Gastrocnemius medialis (tissue), 4 donors: ENCODE data around the gene RHOF. TPM values are rescaled to one million over a fixed set of nuclear protein-coding genes. Genes with fewer than 3 reads are reported as not detected.

Experiments used
- ATAC-seq, 2 donors: fragments of 150-250 bp; one replicate each; pipeline ENCODE4 v1.9.1; 2016
- DNase-seq, 2 donors: peaks; one replicate each; pipeline ENCODE4 v3.0.0-alpha.2; 2019
- H3K27ac ChIP-seq, 4 donors: fragments of 200-600 bp; sonication (generic); 1 replicate in 1 of 4; 2 replicates in 3 of 4; pipeline ENCODE4 v1.5.1; 2016 to 2018; ENCODE audit warnings: mild to moderate bottlenecking in 2 of 4, moderate library complexity in 1 of 4
- H3K27me3 ChIP-seq, 3 donors: fragments of 200-600 bp; sonication (generic) in 2 of 3; 1 replicate in 1 of 3; 2 replicates in 2 of 3; pipeline versions ENCODE4 v1.5.1 to v1.6.0; 2016 to 2019; ENCODE audit warnings: mild to moderate bottlenecking in 1 of 3, moderate library complexity in 1 of 3
- H3K36me3 ChIP-seq, 2 donors: fragments of 200-600 bp; sonication (generic) in 1 of 2; one replicate each; pipeline ENCODE4 v1.5.1; 2017 to 2018
- H3K4me1 ChIP-seq, 2 donors: fragments of 200-600 bp; sonication (generic) in 1 of 2; one replicate each; pipeline ENCODE4 v1.5.1; 2016 to 2017; ENCODE audit warnings: mild to moderate bottlenecking in 2 of 2
- H3K4me3 ChIP-seq, 4 donors: fragments of 200-600 bp; sonication (generic) in 3 of 4; 1 replicate in 1 of 4; 2 replicates in 3 of 4; pipeline ENCODE4 v1.5.1; 2016 to 2019; ENCODE audit warnings: mild to moderate bottlenecking in 2 of 4
- H3K9me3 ChIP-seq, 3 donors: fragments of 200-600 bp; sonication (generic) in 2 of 3; 1 replicate in 1 of 3; 2 replicates in 2 of 3; pipeline ENCODE4 v1.5.1; 2016 to 2019
- POLR2A ChIP-seq, 2 donors: fragments of 450-650 bp; IDR thresholded peaks; one replicate each; pipeline ENCODE4 v1.6.1; 2017; ENCODE audit warnings: antibody characterized with exemption in 2 of 2, mild to moderate bottlenecking in 2 of 2, moderate library complexity in 2 of 2
- in situ Hi-C, 4 donors: fragments of 200-750 bp; cut with MboI; loops; one replicate each; pipeline versions ENCODE4 v1.15.0 to v1.8.0; 2017; ENCODE audit warnings: low sequenced_read_pairs in 4 of 4
- intact Hi-C: fragments of 100-400 bp; cut with DNase I; formaldehyde crosslinking; loops from one replicate; pipeline ENCODE4 v1.15.1; 2023; ENCODE audit warnings: low total_unique reads
- total RNA-seq, 4 donors: library from RNA; depleted of rRNA; stranded (reverse); fragments of >200 nt; gene quantifications; one replicate each; pipeline versions ENCODE4 v1.1.0 to v1.2.3, GENCODE V29; 2016
- TF ChIP-seq, protein P1 (sequence below), 5 experiments: fragments of 450-650 bp in 3 of 5; fragments of 200-600 bp in 2 of 5; sonication (generic) in 2 of 5; IDR thresholded peaks in 4 of 5; conservative IDR thresholded peaks in 1 of 5; 1 replicate in 4 of 5; 2 replicates in 1 of 5; pipeline ENCODE4 v1.5.1; 2016 to 2019; ENCODE audit warnings: antibody characterized with exemption in 5 of 5, mild to moderate bottlenecking in 3 of 5, moderate library complexity in 3 of 5

The RHOF gene
- total RNA-seq, 4 donors from 2014 or later: 2.9 to 6.8 (median 4.1) TPM

GRCh38 chr12:121822393-121823100, 29.1 kb upstream of the RHOF start:
- in situ Hi-C loops (no loop called here), intact Hi-C loops (no loop called here)
- DNase-seq: no peak
- no peak for ATAC-seq
- H3K9me3 ChIP-seq: no peaks in the 10 kb centered on the region
- H3K4me1 ChIP-seq: no peaks in the 10 kb centered on the region
- TF ChIP-seq, protein P1, sequence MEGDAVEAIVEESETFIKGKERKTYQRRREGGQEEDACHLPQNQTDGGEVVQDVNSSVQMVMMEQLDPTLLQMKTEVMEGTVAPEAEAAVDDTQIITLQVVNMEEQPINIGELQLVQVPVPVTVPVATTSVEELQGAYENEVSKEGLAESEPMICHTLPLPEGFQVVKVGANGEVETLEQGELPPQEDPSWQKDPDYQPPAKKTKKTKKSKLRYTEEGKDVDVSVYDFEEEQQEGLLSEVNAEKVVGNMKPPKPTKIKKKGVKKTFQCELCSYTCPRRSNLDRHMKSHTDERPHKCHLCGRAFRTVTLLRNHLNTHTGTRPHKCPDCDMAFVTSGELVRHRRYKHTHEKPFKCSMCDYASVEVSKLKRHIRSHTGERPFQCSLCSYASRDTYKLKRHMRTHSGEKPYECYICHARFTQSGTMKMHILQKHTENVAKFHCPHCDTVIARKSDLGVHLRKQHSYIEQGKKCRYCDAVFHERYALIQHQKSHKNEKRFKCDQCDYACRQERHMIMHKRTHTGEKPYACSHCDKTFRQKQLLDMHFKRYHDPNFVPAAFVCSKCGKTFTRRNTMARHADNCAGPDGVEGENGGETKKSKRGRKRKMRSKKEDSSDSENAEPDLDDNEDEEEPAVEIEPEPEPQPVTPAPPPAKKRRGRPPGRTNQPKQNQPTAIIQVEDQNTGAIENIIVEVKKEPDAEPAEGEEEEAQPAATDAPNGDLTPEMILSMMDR (IDR thresholded peaks at IDR 0.05 in 4 of 5, conservative IDR thresholded peaks at IDR 0.05 in 1 of 5): no peak
- no peak for TF ChIP-seq POLR2A (IDR thresholded peaks at IDR 0.05)
- no peak overlapping the region for H3K4me3 ChIP-seq
- H3K27me3 ChIP-seq: no peaks in the 10 kb centered on the region
- no peak overlapping the region for H3K27ac ChIP-seq
- peaks cover 8 to 76% of the 10 kb centered on the region in 2 donors for H3K36me3 ChIP-seq

DNA sequence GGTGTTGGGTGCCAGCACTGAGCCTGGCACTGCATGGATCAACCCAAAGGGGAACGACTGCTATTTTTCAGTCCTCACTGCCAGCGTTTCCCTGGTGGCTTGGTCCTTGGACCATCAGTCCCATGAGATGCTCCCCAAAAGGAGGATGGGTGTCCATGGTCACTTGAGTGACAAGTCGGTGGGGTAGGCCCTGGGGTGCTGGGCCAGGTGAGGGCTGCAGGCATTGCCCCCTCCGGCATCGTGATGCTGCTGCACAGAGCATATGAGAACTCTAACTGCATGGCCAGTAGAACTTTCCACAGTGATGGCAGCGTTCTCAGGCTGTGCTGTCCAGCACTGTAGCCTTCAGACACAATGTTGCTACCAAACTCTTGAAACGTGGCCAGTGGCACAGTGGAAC, 26.6 kb upstream of the RHOF start:
- in situ Hi-C loops (no loop called here), intact Hi-C loops (no loop called here)
- ATAC-seq: no peak
- H3K27me3 ChIP-seq: no peaks in the 10 kb centered on the region
- no peaks in the 10 kb centered on the region for H3K4me1 ChIP-seq
- no peak for DNase-seq
- no peak overlapping the region for H3K27ac ChIP-seq
- no peaks in the 10 kb centered on the region for H3K9me3 ChIP-seq
- no peak overlapping the region for H3K4me3 ChIP-seq
- H3K36me3 ChIP-seq: peaks cover 9 to 82% of the 10 kb centered on the region in 2 donors
- TF ChIP-seq POLR2A (IDR thresholded peaks at IDR 0.05): no peak
- TF ChIP-seq, protein P1 (IDR thresholded peaks at IDR 0.05 in 4 of 5, conservative IDR thresholded peaks at IDR 0.05 in 1 of 5): no peak

DNA sequence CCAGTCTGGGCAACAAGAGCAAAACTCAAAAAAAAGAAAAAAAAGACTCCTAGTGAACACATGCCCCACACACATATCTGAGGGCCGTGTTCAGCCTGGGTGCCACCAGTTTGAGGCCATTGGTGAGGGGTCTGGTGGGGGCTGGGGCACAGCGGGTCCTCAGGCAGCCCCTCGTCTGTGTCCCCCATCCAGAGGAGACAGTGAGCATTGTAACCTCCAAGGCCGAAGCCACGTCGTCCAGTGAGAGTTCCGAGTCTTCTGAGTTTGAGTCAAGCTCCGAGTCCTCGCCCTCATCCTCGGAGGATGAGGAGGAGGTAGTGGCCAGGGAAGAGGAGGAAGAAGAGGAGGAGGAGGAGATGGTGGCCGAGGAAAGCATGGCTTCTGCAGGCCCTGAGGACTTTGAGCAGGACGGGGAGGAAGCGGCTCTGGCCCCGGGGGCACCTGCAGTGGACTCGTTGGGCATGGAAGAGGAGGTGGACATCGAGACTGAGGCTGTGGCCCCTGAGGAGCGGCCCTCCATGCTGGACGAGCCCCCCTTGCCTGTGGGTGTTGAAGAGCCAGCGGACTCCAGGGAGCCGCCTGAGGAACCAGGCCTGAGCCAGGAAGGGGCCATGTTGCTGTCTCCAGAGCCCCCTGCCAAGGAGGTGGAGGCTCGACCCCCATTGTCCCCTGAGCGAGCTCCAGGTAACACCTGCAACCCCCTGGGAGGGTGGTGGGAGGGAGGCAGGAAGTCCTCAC, 25.9 kb upstream of the RHOF start:
- no peak overlapping the region for H3K4me3 ChIP-seq
- in situ Hi-C loops (no loop called here), intact Hi-C loops (no loop called here)
- H3K4me1 ChIP-seq: no peaks in the 10 kb centered on the region
- no peak overlapping the region for H3K27ac ChIP-seq
- DNase-seq (no peak), ATAC-seq (no peak)
- H3K9me3 ChIP-seq: no peaks in the 10 kb centered on the region
- TF ChIP-seq POLR2A (IDR thresholded peaks at IDR 0.05): no peak
- TF ChIP-seq, protein P1 (IDR thresholded peaks at IDR 0.05 in 4 of 5, conservative IDR thresholded peaks at IDR 0.05 in 1 of 5): no peak
- peaks cover 9 to 89% of the 10 kb centered on the region in 2 donors for H3K36me3 ChIP-seq
- H3K27me3 ChIP-seq: no peaks in the 10 kb centered on the region

GRCh38 chr12:121817648-121818043, 24.2 kb upstream of the RHOF start:
- Histone ChIP-seq H3K27ac (no peak overlapping the region), H3K9me3 (no peaks in the 10 kb centered on the region), H3K27me3 (no peaks in the 10 kb centered on the region), H3K4me1 (peaks cover 7 to 11% of the 10 kb centered on the region in 2 donors), H3K4me3 (no peak overlapping the region), H3K36me3 (peaks cover 9 to 79% of the 10 kb centered on the region in 2 donors)
- ATAC-seq (no peak), DNase-seq (no peak)
- no peak for TF ChIP-seq POLR2A (IDR thresholded peaks at IDR 0.05)
- TF ChIP-seq, protein P1 (IDR thresholded peaks at IDR 0.05 in 4 of 5, conservative IDR thresholded peaks at IDR 0.05 in 1 of 5): no peak
- intact Hi-C loops (no loop called here), in situ Hi-C loops (no loop called here)
